Central memory CD8-positive, alpha-beta T cell (primary cell): ENCODE data around the gene CAMTA1.
"Not testable (repeated sequence)": the region's sequence is repeated elsewhere in the genome, so short reads cannot be mapped to it uniquely, and the experiment has no call there.

Source experiments
- ATAC-seq: fragments of 150-1000 bp; cut with Tn5 transposase; replicated peaks from 2 replicates; pipeline ENCODE4 v1.10.0; 2022; ENCODE audit warnings: mild to moderate bottlenecking, moderate FRiP score, moderate number of reproducible peaks; ENCODE audit not compliant: poor library complexity, severe bottlenecking; ENCODE audit errors: extremely low read depth
- DNase-seq, 2 donors: peaks; one replicate each; pipeline ENCODE4 v3.0.0; 2021; ENCODE audit warnings: low spot score in 2 of 2
- H3K27ac Mint-ChIP-seq: one replicate; pipeline ENCODE4 v1.8.0; 2022; ENCODE audit warnings: low read depth, mild to moderate bottlenecking, moderate library complexity, mixed read lengths
- H3K27me3 Mint-ChIP-seq: one replicate; pipeline ENCODE4 v1.8.0; 2022; ENCODE audit warnings: mixed read lengths
- H3K36me3 Mint-ChIP-seq: one replicate; pipeline ENCODE4 v1.8.0; 2022; ENCODE audit warnings: mild to moderate bottlenecking, moderate library complexity, mixed read lengths; ENCODE audit not compliant: insufficient read depth
- H3K4me1 Mint-ChIP-seq: one replicate; pipeline ENCODE4 v1.8.0; 2022; ENCODE audit warnings: mixed read lengths
- H3K4me3 Mint-ChIP-seq: one replicate; pipeline ENCODE4 v1.8.0; 2022; ENCODE audit warnings: mild to moderate bottlenecking, moderate library complexity, mixed read lengths
- H3K9me3 Mint-ChIP-seq: one replicate; pipeline ENCODE4 v1.8.0; 2022; ENCODE audit warnings: mixed read lengths

Gene CAMTA1, protein sequence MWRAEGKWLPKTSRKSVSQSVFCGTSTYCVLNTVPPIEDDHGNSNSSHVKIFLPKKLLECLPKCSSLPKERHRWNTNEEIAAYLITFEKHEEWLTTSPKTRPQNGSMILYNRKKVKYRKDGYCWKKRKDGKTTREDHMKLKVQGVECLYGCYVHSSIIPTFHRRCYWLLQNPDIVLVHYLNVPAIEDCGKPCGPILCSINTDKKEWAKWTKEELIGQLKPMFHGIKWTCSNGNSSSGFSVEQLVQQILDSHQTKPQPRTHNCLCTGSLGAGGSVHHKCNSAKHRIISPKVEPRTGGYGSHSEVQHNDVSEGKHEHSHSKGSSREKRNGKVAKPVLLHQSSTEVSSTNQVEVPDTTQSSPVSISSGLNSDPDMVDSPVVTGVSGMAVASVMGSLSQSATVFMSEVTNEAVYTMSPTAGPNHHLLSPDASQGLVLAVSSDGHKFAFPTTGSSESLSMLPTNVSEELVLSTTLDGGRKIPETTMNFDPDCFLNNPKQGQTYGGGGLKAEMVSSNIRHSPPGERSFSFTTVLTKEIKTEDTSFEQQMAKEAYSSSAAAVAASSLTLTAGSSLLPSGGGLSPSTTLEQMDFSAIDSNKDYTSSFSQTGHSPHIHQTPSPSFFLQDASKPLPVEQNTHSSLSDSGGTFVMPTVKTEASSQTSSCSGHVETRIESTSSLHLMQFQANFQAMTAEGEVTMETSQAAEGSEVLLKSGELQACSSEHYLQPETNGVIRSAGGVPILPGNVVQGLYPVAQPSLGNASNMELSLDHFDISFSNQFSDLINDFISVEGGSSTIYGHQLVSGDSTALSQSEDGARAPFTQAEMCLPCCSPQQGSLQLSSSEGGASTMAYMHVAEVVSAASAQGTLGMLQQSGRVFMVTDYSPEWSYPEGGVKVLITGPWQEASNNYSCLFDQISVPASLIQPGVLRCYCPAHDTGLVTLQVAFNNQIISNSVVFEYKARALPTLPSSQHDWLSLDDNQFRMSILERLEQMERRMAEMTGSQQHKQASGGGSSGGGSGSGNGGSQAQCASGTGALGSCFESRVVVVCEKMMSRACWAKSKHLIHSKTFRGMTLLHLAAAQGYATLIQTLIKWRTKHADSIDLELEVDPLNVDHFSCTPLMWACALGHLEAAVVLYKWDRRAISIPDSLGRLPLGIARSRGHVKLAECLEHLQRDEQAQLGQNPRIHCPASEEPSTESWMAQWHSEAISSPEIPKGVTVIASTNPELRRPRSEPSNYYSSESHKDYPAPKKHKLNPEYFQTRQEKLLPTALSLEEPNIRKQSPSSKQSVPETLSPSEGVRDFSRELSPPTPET (N-terminal part only)

DNA sequence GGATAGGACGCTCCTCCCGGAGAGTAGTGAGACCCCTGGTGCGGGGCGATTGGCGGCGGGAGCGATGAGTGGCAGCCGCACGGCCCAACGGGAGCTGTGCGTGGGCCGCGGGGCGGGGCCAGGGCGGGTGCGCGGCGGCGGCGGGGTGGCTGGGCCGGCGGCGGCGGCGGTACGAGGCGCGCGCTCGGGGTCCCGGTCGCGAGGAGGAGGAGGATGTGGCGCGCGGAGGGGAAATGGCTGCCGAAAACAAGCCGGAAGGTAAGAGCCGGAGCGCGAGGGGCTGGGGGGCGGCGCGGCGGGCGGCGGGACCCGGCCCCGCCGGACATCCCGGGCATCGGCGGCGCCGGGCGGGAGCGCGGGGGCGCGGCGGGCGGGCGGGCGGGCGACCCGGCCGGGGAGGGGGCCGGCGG is at the start of gene CAMTA1:
Gene CAMTA1 (plus strand): TSS at position 137 of the 410 bp plus-strand sequence. CDS start 77 bp downstream, at position 214.
- ATAC-seq (peak; percentile 82), DNase-seq (no peak)

DNA sequence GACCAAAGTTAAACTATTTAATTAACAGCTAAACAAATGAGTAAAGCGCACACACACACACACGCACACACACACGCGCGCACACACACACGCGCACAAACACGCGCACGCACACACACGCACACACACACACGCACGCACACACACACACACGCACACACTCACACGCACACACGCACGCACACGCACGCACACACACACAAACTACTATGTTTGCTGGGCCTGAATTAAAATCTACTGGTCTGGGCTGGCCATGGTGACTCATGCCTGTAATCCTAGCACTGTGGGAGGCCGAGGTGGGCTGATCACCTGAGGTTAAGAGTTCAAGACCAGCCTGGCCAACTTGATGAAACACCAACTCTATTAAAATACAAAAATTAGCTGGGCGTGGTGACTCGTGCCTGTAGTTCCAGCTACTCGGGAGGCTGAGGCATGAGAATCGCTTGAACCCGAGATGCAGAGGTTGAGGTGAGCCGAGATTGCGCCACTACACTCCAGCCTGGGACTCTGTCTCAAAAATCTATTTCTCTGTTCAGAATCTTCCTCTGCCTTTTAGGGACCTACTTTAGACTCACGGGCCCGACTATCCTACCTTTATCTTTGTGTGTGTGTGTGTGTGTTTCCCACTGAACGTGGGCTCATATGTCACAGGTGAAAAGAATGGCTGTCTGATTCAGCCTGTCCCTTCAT is 46.1 kb upstream of the CAMTA1 start:
- H3K27me3 Mint-ChIP-seq, result peaks cover 11% of the 10 kb centered on the region
- H3K4me1 Mint-ChIP-seq, result peaks cover 11% of the 10 kb centered on the region
- no peaks in the 10 kb centered on the region for H3K9me3 Mint-ChIP-seq
- no peak for DNase-seq
- H3K27ac Mint-ChIP-seq, result no peak overlapping the region
- peaks cover 3% of the 10 kb centered on the region for H3K36me3 Mint-ChIP-seq
- no peak for ATAC-seq
- no peak overlapping the region for H3K4me3 Mint-ChIP-seq

More for the DNA sequence above, at the start of gene CAMTA1:
- Mint-ChIP-seq H3K4me3 (peak within 1 kb of the TSS; percentile 96), H3K9me3 (no peaks in the 10 kb centered on the region), H3K4me1 (peaks cover 40% of the 10 kb centered on the region), H3K27me3 (no peaks in the 10 kb centered on the region), H3K27ac (peak within 1 kb of the TSS; percentile 93), H3K36me3 (peaks cover 15% of the 10 kb centered on the region)

DNA sequence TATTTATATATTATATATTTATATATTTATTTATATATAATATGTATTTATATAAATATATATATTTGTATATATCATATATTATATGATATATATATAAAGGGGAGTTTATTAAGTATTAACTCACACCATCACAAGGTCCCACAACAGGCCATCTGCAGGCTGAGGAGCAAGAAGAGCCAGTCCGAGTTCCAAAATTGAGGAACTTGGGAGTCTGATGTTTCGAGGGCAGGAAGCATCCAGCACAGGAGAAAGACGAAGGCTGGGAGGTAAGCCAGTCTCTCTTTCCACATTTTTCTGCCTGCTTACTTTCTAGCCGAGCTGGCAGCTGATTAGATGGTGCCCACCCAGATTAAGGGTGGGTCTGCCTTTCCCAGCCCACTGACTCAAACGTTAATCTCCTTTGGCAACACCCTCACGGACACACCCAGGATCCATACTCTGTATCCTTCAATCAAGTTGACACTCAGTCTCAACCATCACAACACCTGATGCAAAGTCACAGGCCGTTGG is 42.5 kb upstream of the CAMTA1 start:
- H3K9me3 Mint-ChIP-seq, H3K4me1 Mint-ChIP-seq, DNase-seq, H3K36me3 Mint-ChIP-seq, H3K4me3 Mint-ChIP-seq, ATAC-seq, H3K27ac Mint-ChIP-seq: not testable (repeated sequence)
- peaks cover 15% of the 10 kb centered on the region for H3K27me3 Mint-ChIP-seq

DNA sequence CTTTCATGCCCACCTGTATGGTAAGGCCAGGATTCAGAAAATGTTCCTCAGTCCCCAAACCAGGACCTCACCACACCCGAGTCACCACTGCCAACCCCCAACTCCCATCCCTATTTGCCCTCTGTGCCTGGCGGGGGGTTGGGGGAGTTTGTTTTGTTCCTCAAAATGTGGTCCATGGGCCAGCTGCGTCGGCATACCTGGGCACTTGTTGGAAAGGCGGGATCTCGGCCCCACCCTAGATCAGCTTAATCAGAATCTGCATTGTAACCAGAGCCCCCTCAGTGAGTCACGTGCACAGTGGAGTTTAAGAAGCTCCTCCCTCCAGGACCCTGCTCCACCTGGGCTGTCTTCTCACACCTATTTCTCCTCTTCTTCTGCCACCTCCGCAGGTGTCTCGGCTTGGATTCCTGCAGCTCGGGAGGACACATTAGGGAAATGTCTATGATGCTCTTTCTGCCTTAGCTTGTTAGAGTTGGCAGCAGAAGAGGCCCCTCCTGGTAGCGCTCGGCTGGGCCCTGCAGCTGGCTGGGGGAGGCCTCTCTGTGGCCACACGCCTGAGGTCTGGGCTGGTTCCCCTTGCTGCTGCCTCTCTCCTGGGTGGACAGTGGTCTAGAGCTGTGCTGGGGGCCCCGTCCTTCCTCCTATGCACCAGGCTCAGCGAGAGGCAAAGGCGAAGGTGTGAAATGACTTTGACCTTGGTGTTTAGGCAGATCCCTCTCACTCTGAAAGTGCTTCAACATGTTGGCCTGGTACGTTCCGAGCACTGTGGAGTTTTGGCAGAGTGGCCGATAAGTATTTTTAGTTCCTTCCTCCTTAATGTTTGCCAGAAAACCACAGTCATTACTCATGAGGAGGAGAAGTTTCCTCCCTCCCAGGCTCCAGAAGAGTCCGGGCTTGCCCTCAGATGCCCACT is 41.8 kb upstream of the CAMTA1 start:
- Mint-ChIP-seq H3K4me3 (no peak overlapping the region), H3K4me1 (peaks cover 6% of the 10 kb centered on the region), H3K9me3 (no peaks in the 10 kb centered on the region), H3K27me3 (peaks cover 22% of the 10 kb centered on the region), H3K27ac (no peak overlapping the region), H3K36me3 (peaks cover 4% of the 10 kb centered on the region)
- DNase-seq, result no peak
- peak; percentile 38 for ATAC-seq

DNA sequence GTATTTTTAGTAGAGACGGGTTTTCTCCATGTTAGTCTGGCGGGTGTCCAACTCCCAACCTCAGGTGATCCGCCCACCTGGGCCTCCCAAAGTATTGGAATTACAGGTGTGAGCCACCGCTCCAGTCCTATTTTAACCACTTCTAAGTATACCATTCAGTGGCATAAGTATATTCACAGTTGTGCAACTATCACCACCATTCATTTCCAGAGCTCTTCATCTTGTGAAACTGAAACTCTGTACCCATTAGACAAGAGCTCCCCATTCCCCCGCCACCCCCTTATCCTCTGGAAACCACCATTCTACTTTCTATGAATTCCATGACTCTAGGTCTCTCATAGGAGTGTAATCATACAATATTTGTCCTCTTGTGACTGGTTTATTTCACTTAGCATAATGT is 40.2 kb upstream of the CAMTA1 start:
- DNase-seq (no peak), ATAC-seq (no peak)
- H3K36me3 Mint-ChIP-seq, result peaks cover 1% of the 10 kb centered on the region
- peaks cover 38% of the 10 kb centered on the region for H3K27me3 Mint-ChIP-seq
- H3K4me3 Mint-ChIP-seq, result no peak overlapping the region
- no peak overlapping the region for H3K27ac Mint-ChIP-seq
- no peaks in the 10 kb centered on the region for H3K9me3 Mint-ChIP-seq
- H3K4me1 Mint-ChIP-seq, result peaks cover 6% of the 10 kb centered on the region

DNA sequence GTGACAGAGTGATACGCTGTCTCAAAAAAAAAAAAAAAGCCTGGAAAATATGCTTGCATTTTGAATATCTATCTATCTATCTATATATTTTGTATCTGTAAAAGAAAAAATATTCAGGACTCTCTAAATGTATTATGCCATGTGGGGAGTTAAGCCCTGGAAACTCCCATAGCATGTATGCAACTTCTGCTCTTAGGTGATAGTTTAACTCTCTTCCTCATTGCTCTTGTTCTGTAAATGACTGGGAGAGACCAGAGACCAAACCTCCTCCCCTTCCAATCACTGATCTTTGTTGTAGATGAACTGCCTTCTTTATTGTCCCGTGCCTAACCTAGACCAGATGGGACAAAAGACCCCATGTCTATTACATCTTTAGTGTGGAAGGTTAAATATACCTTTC is 37.6 kb upstream of the CAMTA1 start:
- no peaks in the 10 kb centered on the region for H3K9me3 Mint-ChIP-seq
- ATAC-seq, result no peak
- H3K4me3 Mint-ChIP-seq, result no peak overlapping the region
- peaks cover 59% of the 10 kb centered on the region for H3K27me3 Mint-ChIP-seq
- H3K27ac Mint-ChIP-seq, result no peak overlapping the region
- DNase-seq, result no peak
- H3K36me3 Mint-ChIP-seq, result peaks cover 1% of the 10 kb centered on the region
- H3K4me1 Mint-ChIP-seq, result peaks cover 6% of the 10 kb centered on the region

DNA sequence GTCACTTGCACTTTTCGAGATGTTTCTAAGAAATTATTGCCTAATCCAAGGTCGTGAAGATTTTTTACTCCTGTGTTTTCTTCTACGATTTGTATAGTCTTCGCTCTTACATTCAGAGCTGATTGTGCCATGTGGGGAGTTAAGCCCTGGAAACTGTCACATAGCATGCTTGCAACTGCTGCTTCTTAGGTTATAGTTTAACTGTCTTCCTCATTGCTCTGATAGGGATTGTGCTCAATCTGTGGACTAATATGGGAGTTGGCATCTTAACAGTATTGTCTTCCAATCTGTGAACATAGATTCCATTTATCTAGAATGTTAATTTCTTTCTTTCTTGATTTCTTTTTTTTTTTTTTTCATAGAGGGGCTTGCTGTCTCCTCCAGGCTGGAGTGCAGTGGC is 34.8 kb upstream of the CAMTA1 start:
- Mint-ChIP-seq H3K4me1 (no peaks in the 10 kb centered on the region), H3K27me3 (peaks cover 84% of the 10 kb centered on the region), H3K4me3 (no peak overlapping the region), H3K36me3 (peaks cover 1% of the 10 kb centered on the region), H3K27ac (no peak overlapping the region), H3K9me3 (no peaks in the 10 kb centered on the region)
- DNase-seq (no peak), ATAC-seq (no peak)

DNA sequence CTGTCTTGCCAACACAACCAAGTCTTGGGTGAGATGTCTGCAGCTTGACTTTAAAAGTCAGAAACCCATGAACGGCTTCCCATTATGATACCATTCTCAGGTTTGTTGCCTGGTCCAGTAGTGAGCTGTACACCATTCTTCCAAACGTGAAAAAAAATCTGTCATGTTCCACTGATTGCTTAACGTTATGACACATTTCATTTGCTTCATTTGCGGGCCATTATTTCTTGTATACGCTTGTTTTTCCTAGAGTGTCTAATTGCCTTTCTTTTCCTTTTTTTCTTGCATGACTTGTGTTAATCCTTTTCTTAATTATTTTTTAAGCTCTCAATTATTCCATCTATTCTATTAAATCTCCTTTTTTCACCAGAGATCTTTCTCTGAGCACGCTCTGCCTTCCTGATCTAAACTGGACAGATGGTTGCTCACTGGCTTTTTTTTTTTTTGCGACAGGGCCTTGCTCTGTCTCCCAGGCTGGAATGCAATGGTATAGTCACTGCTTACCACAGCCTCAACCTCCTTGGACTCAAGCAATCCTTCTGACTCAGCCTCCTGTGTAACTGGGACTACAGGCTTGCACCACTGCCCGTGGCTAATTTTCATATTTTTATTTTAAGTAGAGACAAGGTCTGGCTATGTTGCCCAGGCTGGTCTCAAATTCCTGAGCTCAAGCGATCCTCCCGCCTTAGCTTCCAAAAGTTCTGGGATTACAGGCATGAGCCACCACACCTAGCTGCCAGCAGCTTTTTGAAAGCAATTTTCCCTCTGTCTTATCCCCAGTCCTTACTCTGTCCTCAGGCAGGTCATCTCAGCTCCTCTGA is 31.7 kb upstream of the CAMTA1 start:
- ATAC-seq, result no peak

DNA sequence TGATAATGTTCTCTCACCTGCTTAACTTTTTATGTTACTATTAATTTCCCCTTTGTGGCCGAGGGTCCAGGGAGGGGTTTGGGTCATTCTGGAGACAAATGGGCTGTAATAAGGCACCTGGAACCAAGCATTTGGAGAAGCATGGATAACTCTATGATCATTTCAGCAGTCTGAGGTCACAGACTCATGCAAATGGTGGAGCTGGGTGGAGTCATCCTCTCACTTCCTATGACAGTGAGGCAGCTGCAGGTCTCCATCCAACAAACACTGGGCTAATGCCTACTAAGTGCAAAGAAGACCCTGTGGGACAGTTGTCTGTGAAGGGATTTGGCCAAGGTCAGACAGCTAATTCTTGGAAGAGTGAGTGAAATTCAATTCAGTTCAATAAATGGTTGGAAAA is 28.8 kb upstream of the CAMTA1 start:
- no peak for ATAC-seq
- no peak overlapping the region for H3K4me3 Mint-ChIP-seq
- DNase-seq, result no peak
- H3K36me3 Mint-ChIP-seq, result no peaks in the 10 kb centered on the region
- H3K4me1 Mint-ChIP-seq, result no peaks in the 10 kb centered on the region
- H3K27me3 Mint-ChIP-seq, result peaks cover 61% of the 10 kb centered on the region
- H3K9me3 Mint-ChIP-seq, result no peaks in the 10 kb centered on the region
- no peak overlapping the region for H3K27ac Mint-ChIP-seq

More for the DNA sequence above, 31.7 kb upstream of the CAMTA1 start:
- DNase-seq, result no peak
- no peak overlapping the region for H3K4me3 Mint-ChIP-seq
- H3K4me1 Mint-ChIP-seq, result no peaks in the 10 kb centered on the region
- peaks cover 73% of the 10 kb centered on the region for H3K27me3 Mint-ChIP-seq
- no peak overlapping the region for H3K27ac Mint-ChIP-seq
- H3K36me3 Mint-ChIP-seq, result no peaks in the 10 kb centered on the region
- H3K9me3 Mint-ChIP-seq, result no peaks in the 10 kb centered on the region

DNA sequence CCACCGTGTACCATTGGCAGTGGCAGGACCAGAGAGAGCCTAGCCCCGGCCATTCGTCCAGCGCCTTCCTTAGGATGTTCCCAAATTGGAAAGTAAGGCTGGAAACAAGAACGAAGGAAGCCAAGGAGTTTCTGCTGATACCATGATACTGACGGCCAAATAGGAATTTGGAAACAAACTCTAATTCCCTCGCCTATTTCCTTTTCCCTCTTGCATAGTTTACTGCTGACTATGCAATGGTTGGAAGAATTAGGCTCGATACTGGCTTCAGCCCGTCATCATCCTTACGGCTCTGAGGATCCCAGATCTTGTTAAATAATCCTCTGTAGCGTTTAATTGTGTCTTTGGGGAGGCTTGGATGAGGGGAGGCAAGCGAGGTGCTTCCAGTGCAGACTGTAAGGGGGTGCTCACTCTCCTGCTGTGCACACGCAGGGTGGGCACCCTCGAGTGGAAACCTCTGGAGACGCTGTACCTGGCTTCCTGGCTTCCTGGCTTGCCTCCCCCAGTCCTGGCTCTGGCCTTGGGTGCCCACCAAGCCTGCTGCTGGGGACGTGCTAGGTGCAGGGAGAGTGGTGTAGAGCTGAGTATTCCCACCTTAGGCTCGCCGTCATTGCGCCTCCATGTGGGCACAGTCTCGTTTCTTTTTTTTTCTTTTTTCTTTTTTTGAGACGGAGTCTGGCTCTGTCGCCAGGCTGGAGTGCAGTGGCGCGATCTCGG is 27.4 kb upstream of the CAMTA1 start:
- no peaks in the 10 kb centered on the region for H3K9me3 Mint-ChIP-seq
- H3K36me3 Mint-ChIP-seq, result no peaks in the 10 kb centered on the region
- H3K4me3 Mint-ChIP-seq, result no peak overlapping the region
- no peak for ATAC-seq
- DNase-seq, result no peak
- no peak overlapping the region for H3K27ac Mint-ChIP-seq
- H3K27me3 Mint-ChIP-seq, result peaks cover 58% of the 10 kb centered on the region
- H3K4me1 Mint-ChIP-seq, result no peaks in the 10 kb centered on the region
